Left forelimb (tissue), 1 donor: ENCODE results near the gene ABHD2.

Experiments used
- DNase-seq: peaks from one replicate; pipeline ENCODE4 v3.0.0-alpha.2; 2018; ENCODE audit warnings: low spot score

The ABHD2 gene

GRCh38 chr15:89167267-89168176 is 79.3 kb downstream of the ABHD2 start:
- DNase-seq: no peak

DNA sequence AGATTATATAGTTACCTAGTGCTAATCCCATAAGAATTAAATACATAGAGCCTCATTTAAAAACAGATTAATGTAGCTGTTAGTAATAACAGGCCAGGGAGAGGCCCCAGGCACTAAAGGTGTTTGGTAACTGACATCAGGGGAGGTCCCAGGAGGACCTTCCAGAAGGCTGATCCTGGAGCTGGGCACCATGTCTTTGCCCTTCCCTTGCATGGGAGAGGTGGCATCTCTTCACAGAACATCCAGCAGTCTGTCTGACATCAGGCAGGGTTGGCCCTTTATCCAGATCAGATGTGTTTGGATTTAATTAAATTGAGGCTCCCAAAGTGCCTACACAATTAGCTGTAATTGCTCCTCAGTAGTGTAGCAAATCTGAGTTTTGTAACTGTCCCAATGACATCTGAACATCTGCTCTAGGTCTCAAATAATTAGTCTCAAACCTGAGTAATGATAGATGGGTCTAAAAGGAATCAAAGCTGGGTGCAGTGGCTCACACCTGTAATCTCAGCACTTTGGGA is 80.1 kb downstream of the ABHD2 start:
- no peak for DNase-seq

DNA sequence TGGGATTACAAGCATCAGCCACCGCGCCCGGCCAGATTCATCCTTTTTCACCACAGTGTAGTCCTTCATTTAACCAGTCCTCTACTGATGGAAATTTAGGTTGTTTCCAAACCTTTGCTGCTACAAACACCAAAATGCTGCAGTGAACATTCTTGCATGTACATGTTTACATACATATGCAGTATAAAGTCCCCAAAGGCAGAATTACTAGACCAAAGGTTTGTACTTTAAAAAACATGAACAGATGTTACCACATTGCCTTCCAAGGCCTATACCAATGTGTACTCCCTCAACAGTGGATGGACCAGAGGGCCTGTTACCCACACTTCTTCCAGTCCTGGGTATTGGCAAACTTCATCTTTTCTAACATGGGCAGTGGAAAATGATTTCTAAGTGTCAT is 82.1 kb downstream of the ABHD2 start:
- DNase-seq: no peak

GRCh38 chr15:89171136-89172072 is 83.1 kb downstream of the ABHD2 start:
- DNase-seq: no peak

DNA sequence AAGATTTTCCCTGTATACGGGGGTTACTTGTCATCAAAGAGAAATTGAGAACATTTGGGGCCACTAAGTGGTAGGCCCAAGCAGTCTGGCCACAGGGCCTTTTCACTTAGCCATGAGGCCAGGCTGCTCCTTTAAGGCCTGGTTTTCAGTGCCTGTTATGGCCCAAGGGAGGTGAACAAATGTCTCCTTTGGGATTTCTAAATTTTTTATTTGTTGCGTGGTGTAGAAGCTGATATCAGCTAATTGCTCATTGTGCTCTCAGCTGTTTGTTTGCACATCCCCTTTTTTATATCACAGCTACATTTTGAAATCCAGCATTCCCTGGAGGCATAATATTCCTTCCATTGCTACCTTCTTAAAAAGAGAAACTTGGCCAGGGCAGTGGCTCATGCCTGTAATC is 84.7 kb downstream of the ABHD2 start:
- no peak for DNase-seq

DNA sequence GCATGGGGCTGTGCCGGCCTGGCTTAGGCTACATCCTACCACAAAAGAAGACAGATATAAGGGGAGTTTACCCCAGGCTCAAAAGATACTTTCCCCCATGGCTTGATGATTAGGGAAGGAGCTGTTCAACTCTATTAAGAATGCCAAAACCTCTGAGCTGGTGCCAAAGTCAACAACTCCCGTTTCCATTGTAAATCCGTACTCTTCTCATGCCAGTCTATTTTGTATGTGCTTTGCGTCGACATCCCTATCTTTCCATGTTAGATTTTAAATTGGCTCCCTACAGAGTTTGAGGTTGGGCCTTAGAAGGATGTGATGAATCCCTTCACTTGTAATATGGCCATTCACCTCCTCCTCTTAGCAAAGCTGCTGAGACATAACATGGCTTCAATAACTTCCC is 86.2 kb downstream of the ABHD2 start:
- no peak for DNase-seq

GRCh38 chr15:89175617-89176191 is 87.4 kb downstream of the ABHD2 start:
- DNase-seq: no peak

GRCh38 chr15:89177116-89177515 is 88.9 kb downstream of the ABHD2 start:
- no peak for DNase-seq

DNA sequence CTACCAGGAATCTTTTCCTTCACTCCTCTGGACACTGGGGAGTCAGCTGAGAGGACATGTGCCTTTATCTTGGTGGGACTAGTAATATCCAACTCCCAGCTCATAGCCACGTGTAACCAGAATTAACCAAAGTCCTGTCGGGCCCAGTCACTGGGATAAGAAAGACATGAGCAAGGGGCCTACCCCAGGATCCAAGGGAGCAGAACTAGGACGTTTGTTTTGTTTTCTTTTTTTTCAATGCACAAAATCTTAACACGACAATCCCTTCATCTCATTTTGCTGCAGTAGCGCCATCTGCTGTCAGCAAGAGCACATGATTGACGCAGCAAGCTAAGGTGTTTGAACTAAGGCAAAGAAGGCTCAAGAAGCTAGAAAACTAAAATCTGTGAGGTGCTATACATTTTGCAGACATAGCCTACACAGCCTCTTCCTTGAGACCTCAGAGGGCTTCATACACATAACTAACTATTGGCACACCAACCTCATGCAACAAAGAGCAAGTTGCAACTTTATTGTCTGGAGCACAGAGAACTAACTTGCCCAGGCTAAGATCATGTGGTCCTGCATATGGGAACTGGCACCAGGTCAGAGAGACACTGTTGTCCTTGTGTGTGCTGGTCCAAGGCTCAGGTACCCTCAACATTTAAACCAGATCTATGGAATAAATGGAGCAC is 89.5 kb downstream of the ABHD2 start:
- peak; percentile 76 for DNase-seq

DNA sequence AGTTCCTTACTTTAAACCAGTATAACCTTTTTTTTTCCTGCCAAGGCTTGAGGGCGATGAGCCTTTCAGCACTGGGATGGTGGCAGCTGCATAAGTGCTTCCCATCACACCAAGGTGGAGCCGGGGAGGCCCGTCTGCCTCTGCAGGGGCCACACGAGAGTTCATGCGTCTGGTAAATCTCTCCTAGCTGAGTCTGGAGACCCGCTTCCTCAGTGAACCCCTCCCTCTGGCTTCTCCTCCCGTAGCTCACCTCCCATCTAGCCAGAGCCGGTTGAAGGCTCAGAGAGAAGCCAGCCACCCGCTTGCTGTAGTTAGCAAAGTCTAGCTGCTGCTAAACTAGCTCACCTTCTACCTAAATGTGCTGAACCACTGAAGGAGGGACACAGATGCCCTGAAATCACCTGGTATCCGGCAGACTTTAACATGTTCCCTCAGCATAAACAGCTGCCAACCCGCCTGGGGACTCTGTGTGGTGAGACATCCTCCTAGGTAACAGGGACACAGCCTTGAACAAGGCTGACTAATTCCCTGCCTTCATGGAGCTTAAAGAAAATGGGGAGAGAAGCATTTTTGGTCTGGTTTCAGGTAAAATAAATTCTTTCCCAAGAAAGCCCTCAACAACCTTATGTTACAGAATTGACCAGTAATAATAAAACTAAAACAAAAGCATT is 90.2 kb downstream of the ABHD2 start:
- DNase-seq: no peak

DNA sequence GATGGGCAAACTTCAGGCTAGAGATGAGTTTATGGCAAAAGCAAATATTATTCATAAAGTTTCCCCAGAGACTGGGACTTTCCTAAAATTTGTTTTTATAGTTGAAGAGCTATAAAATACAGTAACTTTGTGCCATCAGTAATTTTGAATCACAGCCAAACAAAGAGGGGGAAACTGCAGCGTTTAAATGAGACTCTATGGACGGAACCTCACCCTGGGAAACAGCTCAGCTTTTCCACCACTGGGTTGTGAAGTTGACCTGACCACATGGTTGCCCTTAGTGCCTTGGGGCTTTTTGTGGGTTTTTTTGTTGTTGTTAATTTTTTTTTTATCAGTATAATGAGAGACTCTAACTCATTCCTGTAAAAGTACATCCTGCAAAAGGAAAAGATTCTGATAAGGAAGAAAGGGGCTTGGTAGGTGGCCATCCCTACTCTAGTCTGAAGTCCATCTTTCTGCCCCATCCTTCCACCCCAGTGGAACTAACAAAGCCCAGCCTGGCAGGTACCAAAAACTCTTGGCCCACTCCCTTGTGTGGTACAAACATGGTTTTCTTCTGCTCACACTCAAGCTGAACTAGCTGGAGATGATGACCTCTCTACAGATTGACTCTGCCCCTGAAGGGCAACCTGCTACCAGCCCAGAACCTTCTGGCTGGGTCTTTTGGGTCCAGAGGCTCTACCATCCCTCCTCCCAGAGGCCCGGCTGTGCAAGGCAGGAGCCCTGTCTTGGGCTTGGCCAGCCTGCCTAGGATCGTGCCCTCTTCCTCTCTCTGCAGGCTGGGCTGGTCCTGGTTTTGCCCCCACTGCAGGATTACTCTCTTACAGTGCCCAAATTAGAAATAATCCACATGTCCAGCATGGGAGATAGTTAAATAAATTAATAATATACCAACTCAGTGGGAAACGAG is 92.0 kb downstream of the ABHD2 start:
- DNase-seq: no peak

- DNase-seq: no peak
Observed at GRCh38 chr15:89184357-89184756, 96.1 kb downstream of the ABHD2 start.

DNA sequence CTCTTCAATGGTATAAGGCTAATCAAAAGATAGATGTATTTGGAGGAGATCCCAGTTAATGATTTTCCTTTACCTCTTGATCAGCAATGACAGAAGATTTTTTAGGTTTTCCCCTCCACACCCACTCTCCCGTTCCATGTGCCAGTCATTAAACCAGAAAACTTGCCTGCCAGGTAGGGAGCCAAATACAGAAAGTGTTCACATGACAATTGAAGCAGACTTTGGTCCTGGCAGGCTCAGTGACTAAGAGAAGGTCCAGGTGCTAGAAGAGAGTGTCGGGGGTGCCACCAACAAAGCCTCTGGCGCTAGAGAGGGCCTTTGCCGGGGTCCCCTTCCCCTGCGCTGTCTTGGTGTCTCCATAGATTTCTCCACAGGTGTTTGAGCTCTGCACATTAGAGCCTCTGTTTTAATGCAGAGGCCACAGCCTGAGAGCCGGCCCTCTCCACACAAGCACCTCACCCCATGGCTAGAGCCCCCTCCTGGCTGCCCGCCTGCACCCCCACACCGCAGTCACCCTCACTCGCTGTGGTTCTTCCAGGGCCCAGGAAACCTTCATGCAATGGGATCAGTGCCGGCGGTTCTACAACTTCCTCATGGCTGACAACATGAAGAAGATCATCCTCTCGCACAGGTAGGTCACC is 96.8 kb downstream of the ABHD2 start:
- DNase-seq: no peak

DNA sequence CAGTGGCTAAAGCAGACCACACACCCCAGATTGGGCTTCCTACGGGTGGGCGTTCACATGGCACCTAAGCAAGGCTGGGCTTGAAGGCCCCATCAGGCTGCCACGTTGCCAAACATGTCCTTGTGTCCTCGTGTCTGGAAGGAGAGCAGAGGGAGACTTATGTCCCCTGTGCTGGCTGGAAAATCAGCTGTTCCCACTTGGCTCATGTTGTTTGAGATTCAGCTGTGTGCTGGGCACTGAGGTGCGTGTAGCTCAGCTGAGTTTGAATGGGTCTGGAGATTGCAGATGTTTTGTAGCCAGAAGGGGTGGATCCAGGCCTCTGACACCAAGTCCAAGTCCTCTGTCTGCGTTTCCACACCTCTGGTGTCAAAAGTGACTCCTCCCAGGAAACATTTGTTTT is 98.5 kb downstream of the ABHD2 start:
- no peak for DNase-seq

- DNase-seq: no peak
Observed at GRCh38 chr15:89187301-89187985, 99.2 kb downstream of the ABHD2 start.

DNA sequence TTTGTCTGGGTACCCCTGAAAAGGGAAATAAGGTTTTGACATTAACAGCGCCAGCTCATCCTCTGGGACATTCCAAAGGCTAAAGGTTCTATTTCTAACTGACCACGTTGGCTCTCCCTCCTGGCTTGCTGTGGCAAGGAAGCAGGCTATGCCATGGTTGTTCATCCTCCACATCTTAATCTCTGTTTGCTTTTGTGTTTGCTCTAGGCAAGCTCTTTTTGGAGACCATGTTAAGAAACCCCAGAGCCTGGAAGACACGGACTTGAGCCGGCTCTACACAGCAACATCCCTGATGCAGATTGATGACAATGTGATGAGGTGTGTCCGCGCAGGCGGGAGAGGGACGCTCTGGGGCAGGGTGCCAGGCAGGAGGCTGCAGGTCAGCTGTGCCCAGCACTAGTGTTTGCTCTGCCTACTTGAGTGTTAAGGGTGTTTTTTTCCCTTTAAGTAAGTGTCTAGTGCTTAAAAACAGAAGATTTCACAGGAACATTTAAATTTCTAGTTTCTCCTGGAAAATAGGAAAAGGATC is 99.8 kb downstream of the ABHD2 start:
- no peak for DNase-seq

GRCh38 chr15:89192136-89192535 is 103.9 kb downstream of the ABHD2 start:
- no peak for DNase-seq

DNA sequence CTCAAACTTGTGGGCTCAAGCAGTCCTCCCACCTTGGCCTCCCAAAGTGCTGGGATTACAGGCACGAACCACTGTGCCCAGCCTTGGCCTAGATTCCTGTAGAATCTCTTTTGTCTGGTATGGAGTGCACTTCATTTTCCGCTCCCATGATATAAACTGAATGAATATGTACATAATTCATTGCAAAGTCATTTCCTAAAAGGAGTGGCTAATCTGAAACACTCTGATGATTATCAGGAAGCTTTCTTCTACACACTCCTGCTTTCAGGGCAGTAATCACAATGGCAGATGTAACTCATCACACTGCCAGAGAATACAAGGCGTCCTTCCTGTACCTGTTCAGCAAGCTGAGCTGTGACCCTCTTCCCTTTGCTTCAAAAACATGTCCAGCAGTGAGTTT is 104.5 kb downstream of the ABHD2 start:
- no peak for DNase-seq

- DNase-seq: no peak
Observed at GRCh38 chr15:89194608-89195007, 106.4 kb downstream of the ABHD2 start.
